IPS-15b (cell line): ENCODE data around the gene BCHE.
"Not testable (repeated sequence)": the region's sequence is repeated elsewhere in the genome, so short reads cannot be mapped to it uniquely, and the experiment has no call there.

ENCODE experiments used
- H3K27me3 ChIP-seq: one replicate; pipeline ENCODE4 v1.6.1; 2013; ENCODE audit warnings: low read length; ENCODE audit not compliant: control insufficient read depth, insufficient read depth
- H3K36me3 ChIP-seq: one replicate; pipeline ENCODE4 v1.6.1; 2013; ENCODE audit warnings: low read length; ENCODE audit not compliant: control insufficient read depth, insufficient read depth
- H3K4me1 ChIP-seq: one replicate; pipeline ENCODE4 v1.6.1; 2013; ENCODE audit warnings: mild to moderate bottlenecking, low read length; ENCODE audit not compliant: control insufficient read depth, insufficient read depth
- H3K4me3 ChIP-seq: one replicate; pipeline ENCODE4 v1.5.1; 2013; ENCODE audit warnings: low read depth, low read length
- H3K9ac ChIP-seq: one replicate; pipeline ENCODE4 v1.6.1; 2013; ENCODE audit warnings: low read depth, mild to moderate bottlenecking, low read length
- H3K9me3 ChIP-seq: one replicate; pipeline ENCODE4 v1.6.1; 2013; ENCODE audit warnings: mild to moderate bottlenecking, low read length; ENCODE audit not compliant: control insufficient read depth, insufficient read depth

The BCHE gene

GRCh38 chr3:165815682-165816081, 21.5 kb downstream of the BCHE start:
- Histone ChIP-seq H3K36me3 (no peaks in the 10 kb centered on the region), H3K9me3 (no peaks in the 10 kb centered on the region), H3K4me1 (no peaks in the 10 kb centered on the region), H3K27me3 (no peaks in the 10 kb centered on the region), H3K9ac (no peak overlapping the region), H3K4me3 (no peak overlapping the region)

DNA sequence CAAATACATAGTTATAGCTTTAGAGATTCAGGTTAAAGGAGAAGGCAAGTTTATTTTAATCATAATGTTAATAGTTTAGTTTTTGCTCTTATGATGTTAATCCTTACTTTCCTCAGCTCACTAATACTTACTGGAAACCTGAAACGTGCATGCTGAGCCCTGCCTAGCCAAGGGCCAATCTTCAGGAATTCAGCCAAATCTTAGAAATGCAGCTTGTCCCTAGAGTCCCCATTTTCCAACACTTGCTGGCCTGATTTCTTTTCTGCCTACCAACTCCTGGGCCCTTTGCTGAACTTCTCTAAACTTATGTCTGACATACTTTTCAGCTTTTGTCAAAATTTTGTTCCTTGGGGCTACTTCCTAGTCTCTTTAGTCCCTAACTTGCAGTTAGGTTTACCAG, 22.8 kb downstream of the BCHE start:
- Histone ChIP-seq H3K9ac (no peak overlapping the region), H3K36me3 (no peaks in the 10 kb centered on the region), H3K4me3 (no peak overlapping the region), H3K27me3 (no peaks in the 10 kb centered on the region), H3K4me1 (no peaks in the 10 kb centered on the region), H3K9me3 (no peaks in the 10 kb centered on the region)

- H3K27me3 ChIP-seq, H3K4me3 ChIP-seq, H3K9ac ChIP-seq, H3K36me3 ChIP-seq, H3K4me1 ChIP-seq, H3K9me3 ChIP-seq: not testable (repeated sequence)
Observed at GRCh38 chr3:165807937-165808336, 29.3 kb downstream of the BCHE start.

GRCh38 chr3:165805946-165806561, 31.2 kb downstream of the BCHE start:
- no peaks in the 10 kb centered on the region for H3K36me3 ChIP-seq
- H3K4me1 ChIP-seq = no peaks in the 10 kb centered on the region
- H3K27me3 ChIP-seq = no peaks in the 10 kb centered on the region
- H3K9ac ChIP-seq = no peak overlapping the region
- no peaks in the 10 kb centered on the region for H3K9me3 ChIP-seq
- no peak overlapping the region for H3K4me3 ChIP-seq

DNA sequence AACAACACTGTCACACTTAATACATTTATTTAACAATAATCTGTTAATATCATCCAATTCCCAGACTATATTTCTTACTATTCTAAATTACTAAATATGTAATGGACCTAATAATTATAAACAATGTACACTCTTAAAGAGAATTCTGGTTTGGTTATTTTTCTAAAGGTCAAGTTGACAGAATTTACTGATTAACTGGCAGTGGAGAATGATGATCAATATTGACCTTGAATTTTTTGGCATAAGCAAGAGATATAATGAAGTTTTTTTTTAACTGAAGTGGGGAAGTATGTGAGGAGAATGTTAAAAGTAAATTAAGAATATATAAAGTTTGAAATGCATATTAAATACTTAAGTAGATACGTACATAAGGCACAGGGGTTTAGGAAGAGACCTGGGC, 33.8 kb downstream of the BCHE start:
- no peak overlapping the region for H3K9ac ChIP-seq
- H3K27me3 ChIP-seq = no peaks in the 10 kb centered on the region
- no peak overlapping the region for H3K4me3 ChIP-seq
- no peaks in the 10 kb centered on the region for H3K9me3 ChIP-seq
- no peaks in the 10 kb centered on the region for H3K36me3 ChIP-seq
- H3K4me1 ChIP-seq = no peaks in the 10 kb centered on the region

GRCh38 chr3:165800970-165801369, 36.3 kb downstream of the BCHE start:
- Histone ChIP-seq H3K4me3 (no peak overlapping the region), H3K36me3 (no peaks in the 10 kb centered on the region), H3K9me3 (no peaks in the 10 kb centered on the region), H3K27me3 (no peaks in the 10 kb centered on the region), H3K4me1 (no peaks in the 10 kb centered on the region), H3K9ac (no peak overlapping the region)

DNA sequence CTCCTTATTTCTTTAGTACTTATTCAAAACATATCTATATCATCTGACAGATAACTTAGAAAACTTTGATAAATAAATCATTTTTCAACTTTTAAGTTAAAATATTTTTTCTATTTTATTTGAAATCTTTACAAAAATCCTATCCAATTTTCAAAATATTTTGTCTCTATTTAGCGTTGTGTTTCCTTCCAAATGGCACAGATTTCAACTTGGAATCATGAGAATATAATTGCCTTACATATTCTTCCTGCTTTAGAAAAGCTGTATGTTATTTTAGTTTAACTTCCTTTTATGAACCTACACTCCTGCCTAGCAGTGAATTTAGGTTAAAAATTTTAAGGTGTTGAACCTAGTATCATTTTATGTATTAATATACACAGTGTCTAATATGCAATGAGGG, 38.2 kb downstream of the BCHE start:
- Histone ChIP-seq H3K36me3 (no peaks in the 10 kb centered on the region), H3K9ac (no peak overlapping the region), H3K9me3 (no peaks in the 10 kb centered on the region), H3K27me3 (no peaks in the 10 kb centered on the region), H3K4me3 (no peak overlapping the region), H3K4me1 (no peaks in the 10 kb centered on the region)

DNA sequence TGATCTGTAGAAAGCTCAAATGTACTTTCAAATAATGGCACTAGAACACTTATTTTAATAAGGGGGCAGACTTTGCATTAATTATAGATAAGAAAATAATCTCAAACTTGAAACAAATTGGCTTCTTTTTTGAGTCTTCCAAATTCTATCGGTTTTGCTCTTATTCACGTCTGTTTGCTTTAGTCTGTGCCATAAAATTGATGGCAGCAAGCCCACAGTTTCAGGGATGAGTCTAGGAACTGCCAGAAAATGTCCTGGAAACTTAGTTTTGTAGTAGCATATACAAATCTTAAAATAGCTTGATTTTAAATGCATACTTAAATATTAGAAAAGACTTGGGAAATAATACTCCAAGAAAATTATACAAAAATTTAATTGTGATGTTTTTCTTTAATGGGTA, 39.7 kb downstream of the BCHE start:
- H3K9ac ChIP-seq = no peak overlapping the region
- no peaks in the 10 kb centered on the region for H3K27me3 ChIP-seq
- no peaks in the 10 kb centered on the region for H3K9me3 ChIP-seq
- no peak overlapping the region for H3K4me3 ChIP-seq
- H3K4me1 ChIP-seq = no peaks in the 10 kb centered on the region
- no peaks in the 10 kb centered on the region for H3K36me3 ChIP-seq

- Histone ChIP-seq H3K9ac (no peak overlapping the region), H3K27me3 (no peaks in the 10 kb centered on the region), H3K9me3 (no peaks in the 10 kb centered on the region), H3K4me1 (no peaks in the 10 kb centered on the region), H3K4me3 (no peak overlapping the region), H3K36me3 (no peaks in the 10 kb centered on the region)
Observed at GRCh38 chr3:165796701-165797100, 40.5 kb downstream of the BCHE start.

DNA sequence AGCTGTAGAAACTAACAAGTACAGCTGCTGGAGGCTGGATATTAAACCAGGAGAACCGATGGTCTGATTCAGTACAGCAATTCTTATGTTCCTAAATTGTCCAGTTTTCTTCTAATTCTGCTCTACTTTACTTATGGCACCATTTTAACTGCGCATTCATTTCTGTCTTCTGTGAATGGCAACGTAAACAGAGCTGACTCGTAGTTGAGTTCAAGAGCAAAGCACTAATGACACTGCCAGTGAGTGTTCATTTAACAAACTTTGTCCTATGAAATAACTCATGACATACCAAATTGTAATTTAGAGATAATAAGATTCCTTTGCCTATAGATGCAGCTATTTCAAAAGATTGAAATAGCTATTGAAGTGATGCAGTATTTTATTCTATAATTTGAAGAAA, 48.7 kb downstream of the BCHE start:
- H3K27me3 ChIP-seq = no peaks in the 10 kb centered on the region
- no peak overlapping the region for H3K4me3 ChIP-seq
- no peaks in the 10 kb centered on the region for H3K4me1 ChIP-seq
- no peaks in the 10 kb centered on the region for H3K9me3 ChIP-seq
- H3K9ac ChIP-seq = no peak overlapping the region
- H3K36me3 ChIP-seq = no peaks in the 10 kb centered on the region

DNA sequence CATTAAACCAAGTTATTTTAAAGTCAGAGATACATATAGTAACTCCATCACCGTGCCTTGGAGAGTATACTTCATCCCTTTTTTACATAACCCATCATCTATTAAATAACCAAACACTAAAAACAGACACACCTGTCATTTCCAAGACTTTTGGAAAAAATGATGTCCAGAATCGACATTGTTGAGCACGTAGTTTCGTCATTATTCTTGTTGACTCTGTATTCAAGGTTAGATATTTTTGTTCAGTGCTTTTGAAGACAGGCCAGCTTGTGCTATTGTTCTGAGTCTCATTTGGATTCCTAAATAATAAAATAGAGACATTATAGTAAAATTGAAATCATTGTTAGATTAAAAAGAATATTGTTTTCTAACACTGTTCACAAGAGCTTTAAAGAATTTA, 51.2 kb downstream of the BCHE start:
- no peak overlapping the region for H3K4me3 ChIP-seq
- no peaks in the 10 kb centered on the region for H3K36me3 ChIP-seq
- no peaks in the 10 kb centered on the region for H3K4me1 ChIP-seq
- H3K27me3 ChIP-seq = no peaks in the 10 kb centered on the region
- no peaks in the 10 kb centered on the region for H3K9me3 ChIP-seq
- no peak overlapping the region for H3K9ac ChIP-seq

GRCh38 chr3:165784337-165784736, 52.9 kb downstream of the BCHE start:
- Histone ChIP-seq H3K4me3 (no peak overlapping the region), H3K4me1 (no peaks in the 10 kb centered on the region), H3K27me3 (no peaks in the 10 kb centered on the region), H3K9ac (no peak overlapping the region), H3K9me3 (no peaks in the 10 kb centered on the region), H3K36me3 (no peaks in the 10 kb centered on the region)
